ENCODE measurements around the gene TMTC1. TPM values are rescaled to one million over a fixed set of nuclear protein-coding genes. Genes with fewer than 3 reads are reported as not detected.

TMTC1 gene
- total RNA-seq, 4 donors from 2014 or later, result 83.9 to 169 (median 96.9) TPM

GRCh38 chr12:29682088-29682487, 101.7 kb downstream of the TMTC1 start:
- TF ChIP-seq CTCF (IDR thresholded peaks at IDR 0.05), result no peak

GRCh38 chr12:29681370-29681769, 102.4 kb downstream of the TMTC1 start:
- no peak for TF ChIP-seq CTCF (IDR thresholded peaks at IDR 0.05)
- DNase-seq (ENCODE audit: low spot score), result no peak
- no peak for ATAC-seq (ENCODE audit: low FRiP score)

More at GRCh38 chr12:29682088-29682487, 101.7 kb downstream of the TMTC1 start:
- DNase-seq (ENCODE audit: low spot score) (no peak), ATAC-seq (ENCODE audit: low FRiP score) (no peak)

- no peak for DNase-seq (ENCODE audit: low spot score)
- no peak for TF ChIP-seq CTCF (IDR thresholded peaks at IDR 0.05)
- ATAC-seq (ENCODE audit: low FRiP score), result no peak
These were observed 107.1 kb downstream of the TMTC1 start for GRCh38 chr12:29676676-29677075.

GRCh38 chr12:29674463-29674862, 109.3 kb downstream of the TMTC1 start:
- no peak for ATAC-seq (ENCODE audit: low FRiP score)
- no peak for TF ChIP-seq CTCF (IDR thresholded peaks at IDR 0.05)
- no peak for DNase-seq (ENCODE audit: low spot score)

GRCh38 chr12:29673346-29673745, 110.4 kb downstream of the TMTC1 start:
- ATAC-seq (ENCODE audit: low FRiP score) (no peak), DNase-seq (ENCODE audit: low spot score) (no peak)
- no peak for TF ChIP-seq CTCF (IDR thresholded peaks at IDR 0.05)

- TF ChIP-seq CTCF (IDR thresholded peaks at IDR 0.05), result no peak
- no peak for DNase-seq (ENCODE audit: low spot score)
- no peak for ATAC-seq (ENCODE audit: low FRiP score)
These were observed 111.2 kb downstream of the TMTC1 start for GRCh38 chr12:29672580-29672979.

GRCh38 chr12:29671742-29672141, 112.0 kb downstream of the TMTC1 start:
- no peak for ATAC-seq (ENCODE audit: low FRiP score)
- no peak for DNase-seq (ENCODE audit: low spot score)
- no peak for TF ChIP-seq CTCF (IDR thresholded peaks at IDR 0.05)

All from omental fat pad (tissue), 4 donors.